ENCODE measurements around the gene IGSF6. TPM values are rescaled to one million over a fixed set of nuclear protein-coding genes. Genes with fewer than 3 reads are reported as not detected.
"Not testable (repeated sequence)": the region's sequence is repeated elsewhere in the genome, so short reads cannot be mapped to it uniquely, and the experiment has no call there.

Gene IGSF6
- total RNA-seq, 2 experiments from 2014 or later, result 0.28 to 0.30 TPM

GRCh38 chr16:21694609-21695008 lies 42.2 kb upstream of the IGSF6 start:
- intact Hi-C loops (cut with micrococcal nuclease; ENCODE audit: unreplicated experiment), result no loop called here
- H2AFZ ChIP-seq (ENCODE audit: low read length), result no peak overlapping the region
- no peak overlapping the region for H3K4me2 ChIP-seq (ENCODE audit: low read length)
- BruUV-seq (replicated peaks), result no TSS peak
- H3K27ac ChIP-seq (ENCODE audit: low read depth, low read length, poor library complexity, severe bottlenecking), result no peak overlapping the region
- H3K9me3 ChIP-seq (ENCODE audit: low read length), result no peaks in the 10 kb centered on the region
- TF ChIP-seq EZH2phosphoT487 (IDR thresholded peaks at IDR 0.05; ENCODE audit: borderline replicate concordance, low read depth, low read length), result no peak
- no peak for TF ChIP-seq CTCF (conservative IDR thresholded peaks at IDR 0.05; ENCODE audit: low read length)
- DNase-seq (ENCODE audit: low spot score), result no peak
- ChIA-PET POLR2A (interaction anchor here (0.6 kb wide), 1 partner anchor 1300 kb away, joined by 3 read pairs; no protein-coding TSS in a partner anchor), CTCF (ENCODE audit: unreplicated experiment) (no interaction called here)
- H4K20me1 ChIP-seq (ENCODE audit: insufficient read depth, low read length), result no peaks in the 10 kb centered on the region
- no peaks in the 10 kb centered on the region for H3K79me2 ChIP-seq (ENCODE audit: insufficient read depth, low read depth, low read length)
- no peak overlapping the region for H3K4me3 ChIP-seq (ENCODE audit: low read depth, low read length, poor library complexity, severe bottlenecking)
- H3K4me1 ChIP-seq (ENCODE audit: insufficient read depth, low read length, poor library complexity, severe bottlenecking), result no peaks in the 10 kb centered on the region
- no peaks in the 10 kb centered on the region for H3K9me2 ChIP-seq (ENCODE audit: insufficient read depth, low read length)
- no peaks in the 10 kb centered on the region for H3K36me3 ChIP-seq (ENCODE audit: insufficient read depth, low read length)

GRCh38 chr16:21690967-21691366 lies 38.6 kb upstream of the IGSF6 start:
- H2AFZ ChIP-seq (ENCODE audit: low read length); H3K9me2 ChIP-seq (ENCODE audit: insufficient read depth, low read length); H3K4me1 ChIP-seq (ENCODE audit: insufficient read depth, low read length, poor library complexity, severe bottlenecking); H3K4me2 ChIP-seq (ENCODE audit: low read length); BruUV-seq (replicated peaks); H3K36me3 ChIP-seq (ENCODE audit: insufficient read depth, low read length); DNase-seq (ENCODE audit: low spot score); CTCF ChIA-PET (ENCODE audit: unreplicated experiment); H3K79me2 ChIP-seq (ENCODE audit: insufficient read depth, low read depth, low read length); intact Hi-C loops (cut with micrococcal nuclease; ENCODE audit: unreplicated experiment); H3K27ac ChIP-seq (ENCODE audit: low read depth, low read length, poor library complexity, severe bottlenecking); H3K4me3 ChIP-seq (ENCODE audit: low read depth, low read length, poor library complexity, severe bottlenecking); H3K9me3 ChIP-seq (ENCODE audit: low read length); H4K20me1 ChIP-seq (ENCODE audit: insufficient read depth, low read length): not testable (repeated sequence)
- POLR2A ChIA-PET, result interaction anchor here (1.1 kb wide), 1 partner anchor 13 kb away, joined by 3 read pairs; no protein-coding TSS in a partner anchor

- Histone ChIP-seq H4K20me1 (ENCODE audit: insufficient read depth, low read length) (no peaks in the 10 kb centered on the region), H3K4me3 (ENCODE audit: low read depth, low read length, poor library complexity, severe bottlenecking) (no peak overlapping the region), H3K36me3 (ENCODE audit: insufficient read depth, low read length) (no peaks in the 10 kb centered on the region), H3K27ac (ENCODE audit: low read depth, low read length, poor library complexity, severe bottlenecking) (no peak overlapping the region), H3K4me2 (ENCODE audit: low read length) (no peak overlapping the region), H3K9me2 (ENCODE audit: insufficient read depth, low read length) (no peaks in the 10 kb centered on the region), H3K4me1 (ENCODE audit: insufficient read depth, low read length, poor library complexity, severe bottlenecking) (no peaks in the 10 kb centered on the region), H3K9me3 (ENCODE audit: low read length) (no peaks in the 10 kb centered on the region), H3K79me2 (ENCODE audit: insufficient read depth, low read depth, low read length) (no peaks in the 10 kb centered on the region), H2AFZ (ENCODE audit: low read length) (no peak overlapping the region)
- BruUV-seq (replicated peaks), result no TSS peak
- DNase-seq (ENCODE audit: low spot score), result no peak
- intact Hi-C loops (cut with micrococcal nuclease; ENCODE audit: unreplicated experiment), result no loop called here
- ChIA-PET POLR2A (no interaction called here), CTCF (ENCODE audit: unreplicated experiment) (no interaction called here)
- no peak for TF ChIP-seq CTCF (conservative IDR thresholded peaks at IDR 0.05; ENCODE audit: low read length)
- TF ChIP-seq EZH2phosphoT487 (IDR thresholded peaks at IDR 0.05; ENCODE audit: borderline replicate concordance, low read depth, low read length), result no peak
These were observed 36.7 kb upstream of the IGSF6 start for GRCh38 chr16:21689107-21689506.

All from OCI-LY7 (cell line).